Ramos (cell line): ENCODE measurements around the gene GPR146.

Experiments
- in situ Hi-C: fragments of 300-500 bp; cut with MboI; formaldehyde crosslinking; loops from one replicate; pipeline ENCODE4 v1.14.3; 2022; ENCODE audit warnings: low sequenced_read_pairs; ENCODE audit not compliant: unreplicated experiment

GPR146 gene

GRCh38 chr7:1010226-1010625, 34.1 kb upstream of the GPR146 start:
- in situ Hi-C loops: no loop called here

- in situ Hi-C loops: no loop called here
Observed at GRCh38 chr7:1011297-1012003, 32.9 kb upstream of the GPR146 start.

GRCh38 chr7:1012004-1012715, 32.2 kb upstream of the GPR146 start:
- in situ Hi-C loops: no loop called here

- in situ Hi-C loops: no loop called here
Observed at GRCh38 chr7:1012716-1013095, 31.6 kb upstream of the GPR146 start.

GRCh38 chr7:1013581-1013980, 30.8 kb upstream of the GPR146 start:
- in situ Hi-C loops: no loop called here

GRCh38 chr7:1014681-1015080, 29.7 kb upstream of the GPR146 start:
- in situ Hi-C loops: no loop called here

- in situ Hi-C loops: no loop called here
Observed at GRCh38 chr7:1015196-1016121, 28.9 kb upstream of the GPR146 start.

- in situ Hi-C loops: no loop called here
Observed at GRCh38 chr7:1016577-1017531, 27.5 kb upstream of the GPR146 start.

- in situ Hi-C loops: no loop called here
Observed at GRCh38 chr7:1017586-1018333, 26.6 kb upstream of the GPR146 start.

- in situ Hi-C loops: no loop called here
Observed at GRCh38 chr7:1018334-1018695, 26.0 kb upstream of the GPR146 start.

GRCh38 chr7:1019255-1019785, 25.0 kb upstream of the GPR146 start:
- in situ Hi-C loops: no loop called here

GRCh38 chr7:1019789-1020610, 24.3 kb upstream of the GPR146 start:
- in situ Hi-C loops: loop anchor here (5.0 to 10.0 kb wide), 2 partner anchors 47 to 495 kb away; no protein-coding TSS in a partner anchor

GRCh38 chr7:1020849-1021251, 23.5 kb upstream of the GPR146 start:
- in situ Hi-C loops: loop anchor here (5.0 to 10.0 kb wide), 2 partner anchors 46 to 494 kb away; no protein-coding TSS in a partner anchor

- in situ Hi-C loops: loop anchor here (5.0 to 10.0 kb wide), 2 partner anchors 46 to 493 kb away; no protein-coding TSS in a partner anchor
Observed at GRCh38 chr7:1021366-1021765, 23.0 kb upstream of the GPR146 start.

GRCh38 chr7:1021931-1022330, 22.4 kb upstream of the GPR146 start:
- in situ Hi-C loops: loop anchor here (5.0 to 10.0 kb wide), 2 partner anchors 45 to 493 kb away; no protein-coding TSS in a partner anchor

GRCh38 chr7:1022356-1022755, 22.0 kb upstream of the GPR146 start:
- in situ Hi-C loops: loop anchor here (5.0 to 10.0 kb wide), 2 partner anchors 45 to 492 kb away; no protein-coding TSS in a partner anchor

GRCh38 chr7:1022801-1023465, 21.4 kb upstream of the GPR146 start:
- in situ Hi-C loops: loop anchor here (5.0 to 10.0 kb wide), 2 partner anchors 44 to 492 kb away; no protein-coding TSS in a partner anchor
